Measurements from ENCODE around the gene NUDC.

GRCh38 chr1:26993237-26994019, 71.9 kb downstream of the NUDC start, which contains the start of gene TRNP1:
- no peak for TF ChIP-seq CTCF (IDR thresholded peaks at IDR 0.05)
- TF ChIP-seq, protein P1, sequence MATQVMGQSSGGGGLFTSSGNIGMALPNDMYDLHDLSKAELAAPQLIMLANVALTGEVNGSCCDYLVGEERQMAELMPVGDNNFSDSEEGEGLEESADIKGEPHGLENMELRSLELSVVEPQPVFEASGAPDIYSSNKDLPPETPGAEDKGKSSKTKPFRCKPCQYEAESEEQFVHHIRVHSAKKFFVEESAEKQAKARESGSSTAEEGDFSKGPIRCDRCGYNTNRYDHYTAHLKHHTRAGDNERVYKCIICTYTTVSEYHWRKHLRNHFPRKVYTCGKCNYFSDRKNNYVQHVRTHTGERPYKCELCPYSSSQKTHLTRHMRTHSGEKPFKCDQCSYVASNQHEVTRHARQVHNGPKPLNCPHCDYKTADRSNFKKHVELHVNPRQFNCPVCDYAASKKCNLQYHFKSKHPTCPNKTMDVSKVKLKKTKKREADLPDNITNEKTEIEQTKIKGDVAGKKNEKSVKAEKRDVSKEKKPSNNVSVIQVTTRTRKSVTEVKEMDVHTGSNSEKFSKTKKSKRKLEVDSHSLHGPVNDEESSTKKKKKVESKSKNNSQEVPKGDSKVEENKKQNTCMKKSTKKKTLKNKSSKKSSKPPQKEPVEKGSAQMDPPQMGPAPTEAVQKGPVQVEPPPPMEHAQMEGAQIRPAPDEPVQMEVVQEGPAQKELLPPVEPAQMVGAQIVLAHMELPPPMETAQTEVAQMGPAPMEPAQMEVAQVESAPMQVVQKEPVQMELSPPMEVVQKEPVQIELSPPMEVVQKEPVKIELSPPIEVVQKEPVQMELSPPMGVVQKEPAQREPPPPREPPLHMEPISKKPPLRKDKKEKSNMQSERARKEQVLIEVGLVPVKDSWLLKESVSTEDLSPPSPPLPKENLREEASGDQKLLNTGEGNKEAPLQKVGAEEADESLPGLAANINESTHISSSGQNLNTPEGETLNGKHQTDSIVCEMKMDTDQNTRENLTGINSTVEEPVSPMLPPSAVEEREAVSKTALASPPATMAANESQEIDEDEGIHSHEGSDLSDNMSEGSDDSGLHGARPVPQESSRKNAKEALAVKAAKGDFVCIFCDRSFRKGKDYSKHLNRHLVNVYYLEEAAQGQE (IDR thresholded peaks at IDR 0.05; ENCODE audit: insufficient read depth in 1 of 2, low read depth in 2 of 2, low read length in 1 of 2) = no peak

All from Panc1 (cell line).